SK-N-SH (cell line): ENCODE data around the gene CPAMD8. TPM values are rescaled to one million over a fixed set of nuclear protein-coding genes. Genes with fewer than 3 reads are reported as not detected.

Experiments
- CTCF ChIA-PET: fragments of 300-600, 350-600 bp; formaldehyde crosslinking; extraction: SDS; loops from one replicate; lab custom pipeline; 2021; lab: Yijun Ruan, JAX
- POLR2A ChIA-PET: fragments of 350-600 bp; sonication (Branson Sonifier 250); formaldehyde crosslinking; extraction: SDS; loops from one replicate; lab custom pipeline; 2020; ENCODE audit warnings: antibody characterized with exemption, inconsistent platforms; lab: Yijun Ruan, JAX
- DNase-seq: peaks from one replicate; pipeline ENCODE4 v3.0.0; 2012
- H2AFZ ChIP-seq: fragments of 200-600 bp; sonication (generic); 2 replicates; pipeline ENCODE4 v1.8.1; 2016; ENCODE audit warnings: antibody characterized with exemption, mild to moderate bottlenecking, low read depth
- H3F3A ChIP-seq: fragments of 200-600 bp; sonication (generic); replicated peaks from 2 replicates; pipeline ENCODE3; 2016; ENCODE audit warnings: antibody characterized with exemption, mild to moderate bottlenecking; ENCODE audit not compliant: insufficient read depth
- H3K27ac ChIP-seq, 2 experiments: fragments of 200-500 bp in 1 of 2; fragments of 200-600 bp in 1 of 2; sonication (Bioruptor generic) in 1 of 2; sonication (generic), shearing (Covaris generic) in 1 of 2; 2 replicates each; pipeline versions ENCODE4 v1.5.1 to v1.6.1; 2014 to 2016; ENCODE audit warnings: low read depth in 2 of 2, inconsistent platforms in 1 of 2, low read length in 1 of 2, mild to moderate bottlenecking in 1 of 2, mixed read lengths in 1 of 2
- H3K27me3 ChIP-seq: fragments of 200-600 bp; sonication (generic), shearing (Covaris generic); 2 replicates; pipeline ENCODE4 v1.6.1; 2016; ENCODE audit warnings: mixed run types; ENCODE audit not compliant: insufficient read depth
- H3K36me3 ChIP-seq, 2 experiments: fragments of 200-500 bp in 1 of 2; fragments of 200-600 bp in 1 of 2; sonication (Bioruptor generic) in 1 of 2; sonication (generic) in 1 of 2; replicated peaks in 1 of 2; 2 replicates each; pipeline versions ENCODE3 to v1.5.1; 2014 to 2016; ENCODE audit warnings: low read length in 1 of 2, mild to moderate bottlenecking in 1 of 2; ENCODE audit not compliant: insufficient read depth in 2 of 2, control insufficient read depth in 1 of 2
- H3K4me1 ChIP-seq, 2 experiments: fragments of 200-500 bp in 1 of 2; fragments of 200-600 bp in 1 of 2; sonication (Bioruptor generic) in 1 of 2; sonication (generic), shearing (Covaris generic) in 1 of 2; 2 replicates each; pipeline versions ENCODE4 v1.5.1 to v1.6.1; 2014 to 2016; ENCODE audit warnings: low read depth in 1 of 2, low read length in 1 of 2, mixed run types in 1 of 2; ENCODE audit not compliant: insufficient read depth in 2 of 2, control insufficient read depth in 1 of 2
- H3K4me2 ChIP-seq: fragments of 200-600 bp; sonication (generic), shearing (Covaris generic); 2 replicates; pipeline ENCODE4 v1.6.1; 2017; ENCODE audit warnings: mixed run types
- H3K4me3 ChIP-seq, 2 experiments: fragments of 200-500 bp in 1 of 2; fragments of 200-600 bp in 1 of 2; sonication (Bioruptor generic) in 1 of 2; sonication (generic), shearing (Covaris generic) in 1 of 2; 2 replicates each; pipeline versions ENCODE4 v1.5.1 to v1.8.1; 2014 to 2016; ENCODE audit warnings: low read depth in 2 of 2, inconsistent platforms in 1 of 2, low read length in 1 of 2, mild to moderate bottlenecking in 1 of 2, mixed read lengths in 1 of 2, moderate library complexity in 1 of 2
- H3K79me2 ChIP-seq: fragments of 200-600 bp; sonication (generic); 2 replicates; pipeline ENCODE4 v1.8.1; 2017; ENCODE audit warnings: mild to moderate bottlenecking; ENCODE audit not compliant: insufficient read depth
- H3K9ac ChIP-seq: fragments of 200-600 bp; sonication (generic); 2 replicates; pipeline ENCODE4 v1.6.1; 2017; ENCODE audit warnings: mixed run types
- H3K9me2 ChIP-seq: fragments of 200-600 bp; sonication (generic); 2 replicates; pipeline ENCODE4 v1.6.1; 2017; ENCODE audit warnings: mixed run types
- H3K9me3 ChIP-seq: fragments of 200-600 bp; sonication (generic); 2 replicates; pipeline ENCODE4 v1.6.1; 2017; ENCODE audit warnings: mixed run types, mild to moderate bottlenecking, moderate library complexity
- H4K20me1 ChIP-seq: fragments of 200-600 bp; sonication (generic); 2 replicates; pipeline ENCODE4 v1.6.1; 2017; ENCODE audit warnings: mild to moderate bottlenecking, mixed run types; ENCODE audit not compliant: insufficient read depth
- CHD2 ChIP-seq: fragments of 150-350 bp; IDR thresholded peaks from 2 replicates; pipeline ENCODE4 v1.6.1; 2018; ENCODE audit warnings: low read length; ENCODE audit not compliant: partially characterized antibody
- CTCF ChIP-seq: fragments of 200-600 bp; sonication (generic); IDR thresholded peaks from 2 replicates; pipeline ENCODE4 v1.6.1; 2017; ENCODE audit warnings: antibody characterized with exemption, mild to moderate bottlenecking, moderate library complexity
- ELF1 ChIP-seq: IDR thresholded peaks from 2 replicates; pipeline ENCODE4 v1.4.0; 2012
- FOXJ3 ChIP-seq: sonication (generic); formaldehyde crosslinking; IDR thresholded peaks from 2 replicates; pipeline ENCODE4 v1.5.1; 2020; ENCODE audit warnings: mild to moderate bottlenecking, missing genetic modification reagents
- FOXM1 ChIP-seq: IDR thresholded peaks from 2 replicates; pipeline ENCODE4 v1.4.0; 2012; ENCODE audit warnings: low read depth, mild to moderate bottlenecking
- GABPA ChIP-seq: IDR thresholded peaks from 2 replicates; pipeline ENCODE4 v1.4.0; 2012; ENCODE audit warnings: low read depth, mild to moderate bottlenecking
- IRF3 ChIP-seq: fragments of 150-350 bp; IDR thresholded peaks from 2 replicates; pipeline ENCODE4 v1.6.1; 2016; ENCODE audit warnings: mild to moderate bottlenecking, low read depth, low read length
- MEF2A ChIP-seq: IDR thresholded peaks from 2 replicates; pipeline ENCODE4 v1.4.0; 2012; ENCODE audit warnings: low read depth, borderline replicate concordance
- MXI1 ChIP-seq: IDR thresholded peaks from 2 replicates; pipeline ENCODE4 v1.6.1; 2012; ENCODE audit warnings: mild to moderate bottlenecking, low read depth, low read length, improper control_type of control experiment
- NFIC ChIP-seq: IDR thresholded peaks from 2 replicates; pipeline ENCODE4 v1.4.0; 2012; ENCODE audit warnings: borderline replicate concordance
- PBX3 ChIP-seq: IDR thresholded peaks from 2 replicates; pipeline ENCODE4; 2012
- POLR2AphosphoS5 ChIP-seq: IDR thresholded peaks from 2 replicates; pipeline ENCODE4 v1.6.1; 2012; ENCODE audit warnings: low read depth, low read length
- RAD21 ChIP-seq: IDR thresholded peaks from 2 replicates; pipeline ENCODE4 v1.6.1; 2012; ENCODE audit warnings: mild to moderate bottlenecking, low read length
- REST ChIP-seq: IDR thresholded peaks from 2 replicates; pipeline ENCODE4 v1.6.1; 2012; ENCODE audit warnings: mild to moderate bottlenecking, low read depth, low read length, moderate library complexity
- RXRA ChIP-seq: IDR thresholded peaks from 2 replicates; pipeline ENCODE4 v1.4.0; 2012; ENCODE audit warnings: low read depth, mild to moderate bottlenecking, borderline replicate concordance
- TAF1 ChIP-seq: IDR thresholded peaks from 2 replicates; pipeline ENCODE4 v1.6.1; 2012; ENCODE audit warnings: low read depth, mild to moderate bottlenecking, low read length, moderate library complexity, borderline replicate concordance
- USF1 ChIP-seq: IDR thresholded peaks from 2 replicates; pipeline ENCODE4 v1.4.0; 2012; ENCODE audit warnings: low read depth, borderline replicate concordance
- USF2 ChIP-seq: fragments of 150-350 bp; IDR thresholded peaks from 2 replicates; pipeline ENCODE4 v1.6.1; 2017; ENCODE audit warnings: antibody characterized with exemption, low read length, low read depth, borderline replicate concordance
- YY1 ChIP-seq: IDR thresholded peaks from 2 replicates; pipeline ENCODE4 v1.4.0; 2012; ENCODE audit warnings: low read depth, mild to moderate bottlenecking
- WGBS: methylation state at CpG from one replicate; pipeline ENCODE4 v1.1.6; 2017; ENCODE audit warnings: low lambda C conversion rate; 5-methylcytosine and 5-hydroxymethylcytosine counted together
- polyA plus RNA-seq, 3 experiments: library from polyadenylated mRNA; depleted of rRNA; stranded (reverse); fragments of >200 nt; gene quantifications; 2 replicates each; pipeline ENCODE4 v1.2.3, GENCODE V29; 2012

CPAMD8 gene
- polyA plus RNA-seq, 1 of the 3 experiments (the other 2 are of a cell fraction) = 1.2 TPM

GRCh38 chr19:16922592-16922934 is 104.0 kb downstream of the CPAMD8 start:
- H3K36me3 ChIP-seq = no peaks in the 10 kb centered on the region
- POLR2A ChIA-PET = no interaction called here
- no peak overlapping the region for H3K9ac ChIP-seq
- H2AFZ ChIP-seq = no peak overlapping the region
- DNase-seq = no peak
- no peak overlapping the region for H3K4me3 ChIP-seq
- no peaks in the 10 kb centered on the region for H4K20me1 ChIP-seq
- H3K27me3 ChIP-seq = peaks cover 24% of the 10 kb centered on the region
- no peaks in the 10 kb centered on the region for H3F3A ChIP-seq
- no peak overlapping the region for H3K4me2 ChIP-seq
- H3K79me2 ChIP-seq = no peaks in the 10 kb centered on the region
- no peaks in the 10 kb centered on the region for H3K9me2 ChIP-seq
- H3K9me3 ChIP-seq = no peaks in the 10 kb centered on the region
- TF ChIP-seq PBX3 (no peak), CTCF (no peak), TAF1 (no peak), POLR2AphosphoS5 (no peak), IRF3 (no peak), CHD2 (no peak), RAD21 (no peak), MXI1 (no peak), NFIC (no peak), USF1 (no peak), FOXM1 (no peak), FOXJ3 (CRISPR knock-in tag) (no peak), GABPA (no peak), REST (no peak), RXRA (no peak), ELF1 (no peak), MEF2A (no peak), YY1 (no peak), USF2 (no peak)
- CTCF ChIA-PET = no interaction called here
- H3K4me1 ChIP-seq = no peaks in the 10 kb centered on the region
- WGBS = 0% methylated on average over 1 of the region's 1 CpG
- H3K27ac ChIP-seq = no peak overlapping the region
